ENCODE data around the gene SUSD4. TPM values are rescaled to one million over a fixed set of nuclear protein-coding genes. Genes with fewer than 3 reads are reported as not detected.
A peak's percentile ranks its signal among the peaks of the same experiment; 100 is the strongest.

The SUSD4 gene
- total RNA-seq, 4 donors from 2014 or later: 2.2 to 5.3 (median 2.5) TPM

GRCh38 chr1:223394242-223394641, 30.3 kb upstream of the SUSD4 start:
- TF ChIP-seq POLR2A (IDR thresholded peaks at IDR 0.05): no peak
- TF ChIP-seq CTCF (IDR thresholded peaks at IDR 0.05): no peak
- TF ChIP-seq EP300 (IDR thresholded peaks at IDR 0.05): no peak
- no peak for TF ChIP-seq POLR2AphosphoS5 (IDR thresholded peaks at IDR 0.05)
- Histone ChIP-seq H3K27ac (no peak overlapping the region), H3K27me3 (peaks cover 19% of the 10 kb centered on the region), H3K4me1 (peaks cover 0 to 14% (median 3%) of the 10 kb centered on the region in 3 donors), H3K4me3 (no peak overlapping the region), H3K36me3 (no peaks in the 10 kb centered on the region), H3K9me3 (peaks cover 0 to 6% (median 0%) of the 10 kb centered on the region in 3 donors)
- no peak for ATAC-seq
- 94 to 95% methylated on average over 3 to 11 of the region's 27 CpGs for WGBS, 2 donors (ENCODE audit: low coverage in 1 of 2)

GRCh38 chr1:223393275-223394214, 29.6 kb upstream of the SUSD4 start, which contains the start of gene CCDC185:
Gene CCDC185, plus strand, starts transcription at chr1:223393415. Its CDS starts 61 bp downstream, at chr1:223393476.
- WGBS, 2 donors (ENCODE audit: low coverage in 1 of 2): no CpG with 5 or more reads among the region's 73 CpGs
- TF ChIP-seq POLR2AphosphoS5 (IDR thresholded peaks at IDR 0.05): no peak
- no peak for TF ChIP-seq CTCF (IDR thresholded peaks at IDR 0.05)
- TF ChIP-seq EP300 (IDR thresholded peaks at IDR 0.05): no peak
- no peak for TF ChIP-seq POLR2A (IDR thresholded peaks at IDR 0.05)
- Histone ChIP-seq H3K9me3 (peaks cover 0 to 6% (median 0%) of the 10 kb centered on the region in 3 donors), H3K27ac (peak within 1 kb of the TSS in 1 of 4 donors; percentile 41), H3K4me1 (peaks cover 0 to 14% (median 3%) of the 10 kb centered on the region in 3 donors), H3K36me3 (no peaks in the 10 kb centered on the region), H3K4me3 (peak within 1 kb of the TSS; percentile 27 to 52), H3K27me3 (peaks cover 19% of the 10 kb centered on the region)
- peak; percentile 36 for ATAC-seq

- Histone ChIP-seq H3K9me3 (peaks cover 0 to 6% (median 0%) of the 10 kb centered on the region in 3 donors), H3K4me1 (peaks cover 0 to 14% (median 3%) of the 10 kb centered on the region in 3 donors), H3K27ac (no peak overlapping the region), H3K36me3 (no peaks in the 10 kb centered on the region), H3K4me3 (no peak overlapping the region), H3K27me3 (peaks cover 19% of the 10 kb centered on the region)
- no peak for ATAC-seq
- TF ChIP-seq CTCF (IDR thresholded peaks at IDR 0.05): no peak
- TF ChIP-seq EP300 (IDR thresholded peaks at IDR 0.05): no peak
- no peak for TF ChIP-seq POLR2AphosphoS5 (IDR thresholded peaks at IDR 0.05)
- TF ChIP-seq POLR2A (IDR thresholded peaks at IDR 0.05): no peak
Measured at GRCh38 chr1:223390618-223391017, 26.6 kb upstream of the SUSD4 start.

- no peaks in the 10 kb centered on the region for H3K4me1 ChIP-seq
- no peaks in the 10 kb centered on the region for H3K9me3 ChIP-seq
- no peak for TF ChIP-seq CTCF (IDR thresholded peaks at IDR 0.05)
- no peak for TF ChIP-seq POLR2A (IDR thresholded peaks at IDR 0.05)
- no peak overlapping the region for H3K27ac ChIP-seq
- H3K27me3 ChIP-seq: peaks cover 6% of the 10 kb centered on the region
- H3K4me3 ChIP-seq: no peak overlapping the region
- H3K36me3 ChIP-seq: no peaks in the 10 kb centered on the region
- ATAC-seq: no peak
- 60% methylated on average over 1 of the region's 2 CpGs; no CpG with 5 or more reads in 1 of the 2 donors for WGBS, 2 donors (ENCODE audit: low coverage in 1 of 2)
Measured at GRCh38 chr1:223386013-223386412, 22.0 kb upstream of the SUSD4 start.

GRCh38 chr1:223378754-223379153, 14.8 kb upstream of the SUSD4 start:
- peaks cover 0 to 11% (median 0%) of the 10 kb centered on the region in 3 donors for H3K9me3 ChIP-seq
- no peaks in the 10 kb centered on the region for H3K4me1 ChIP-seq
- H3K36me3 ChIP-seq: no peaks in the 10 kb centered on the region
- H3K4me3 ChIP-seq: no peak overlapping the region
- no peak overlapping the region for H3K27ac ChIP-seq
- ATAC-seq: no peak
- H3K27me3 ChIP-seq: peaks cover 4% of the 10 kb centered on the region
- TF ChIP-seq EP300 (IDR thresholded peaks at IDR 0.05) (no peak), POLR2A (IDR thresholded peaks at IDR 0.05) (no peak), POLR2AphosphoS5 (IDR thresholded peaks at IDR 0.05) (no peak), CTCF (IDR thresholded peaks at IDR 0.05) (no peak)

Measured in gastroesophageal sphincter (tissue), 4 donors.